NCI-H526 (cell line): ENCODE measurements around the gene IQCK.

ENCODE experiments used
- DNase-seq, 2 experiments: peaks; one replicate each; lab custom pipeline; 2025; lab: John Stamatoyannopoulos, UW

The IQCK gene

GRCh38 chr16:19860166-19861041, 142.3 kb downstream of the IQCK start:
- DNase-seq, result peak; percentile 42 to 60

- DNase-seq, result no peak
Observed at GRCh38 chr16:19861133-19861532, 143.1 kb downstream of the IQCK start.

- DNase-seq, result peak in 1 of 2 experiments; percentile 72
Observed at GRCh38 chr16:19861811-19862327, 143.8 kb downstream of the IQCK start.

GRCh38 chr16:19863990-19864389, 145.9 kb downstream of the IQCK start:
- no peak for DNase-seq

DNA sequence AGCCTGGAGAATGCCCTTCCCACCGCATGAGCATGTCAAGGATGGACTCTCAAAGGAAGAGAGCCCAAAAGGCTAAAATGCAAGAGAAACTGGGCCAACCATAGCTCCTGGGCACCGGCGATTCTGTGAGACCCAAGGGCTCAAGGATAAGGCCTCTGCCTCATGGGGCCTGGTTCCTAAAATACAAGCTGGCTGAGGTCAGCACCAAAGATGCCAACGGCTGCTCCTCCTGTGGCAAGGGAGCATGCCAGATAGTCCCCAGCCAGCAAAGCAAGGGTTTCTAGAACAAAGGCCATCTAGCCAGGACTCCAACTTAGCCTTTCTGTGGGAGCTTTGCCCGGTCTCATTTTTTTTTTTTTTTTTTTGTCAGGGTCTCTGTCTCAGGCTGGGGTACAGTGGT, 146.5 kb downstream of the IQCK start:
- DNase-seq, result no peak

GRCh38 chr16:19868421-19868820, 150.3 kb downstream of the IQCK start:
- no peak for DNase-seq

GRCh38 chr16:19871721-19872120, 153.7 kb downstream of the IQCK start:
- DNase-seq, result no peak

GRCh38 chr16:19872179-19872863, 154.2 kb downstream of the IQCK start:
- DNase-seq, result no peak

DNA sequence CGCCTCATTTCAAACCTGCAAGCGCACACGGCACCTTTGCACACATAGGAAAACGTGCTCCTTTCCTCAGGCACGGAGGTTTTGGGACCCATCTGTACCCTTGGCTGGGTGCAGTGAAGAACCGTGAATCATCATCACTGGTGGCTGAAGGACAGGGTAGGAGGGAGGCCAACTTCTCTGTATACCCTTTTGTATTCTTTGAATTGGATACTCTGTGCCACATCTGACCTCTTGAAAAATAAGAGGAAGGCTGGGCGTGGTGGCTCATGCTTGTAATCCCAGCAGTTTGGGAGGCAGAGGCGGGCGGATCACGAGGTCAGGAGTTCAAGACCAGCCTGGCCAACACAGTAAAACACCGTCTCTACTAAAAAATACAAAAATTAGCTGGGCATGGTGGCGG, 154.9 kb downstream of the IQCK start:
- DNase-seq, result no peak

DNA sequence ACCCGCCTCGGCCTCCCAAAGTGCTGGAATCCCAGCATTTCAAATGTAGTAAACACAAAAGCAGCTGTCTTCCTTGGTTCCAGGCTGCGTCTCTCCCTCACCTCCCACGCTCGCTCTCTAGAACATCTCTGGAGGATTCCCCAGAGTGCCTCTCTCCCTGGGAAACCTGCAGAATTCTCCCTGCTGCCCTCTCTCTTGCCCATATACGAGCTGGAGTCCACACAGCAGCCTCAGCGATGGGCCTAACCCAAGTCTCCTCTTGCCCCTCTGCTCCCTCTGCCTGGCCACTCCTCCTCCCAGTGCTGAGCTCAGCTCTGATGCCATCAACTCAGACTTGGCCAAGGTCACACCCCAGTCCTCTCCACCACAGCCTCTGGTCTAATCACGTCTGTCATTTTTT, 156.0 kb downstream of the IQCK start:
- DNase-seq, result no peak

- no peak for DNase-seq
Observed at GRCh38 chr16:19874851-19875546, 156.9 kb downstream of the IQCK start.

DNA sequence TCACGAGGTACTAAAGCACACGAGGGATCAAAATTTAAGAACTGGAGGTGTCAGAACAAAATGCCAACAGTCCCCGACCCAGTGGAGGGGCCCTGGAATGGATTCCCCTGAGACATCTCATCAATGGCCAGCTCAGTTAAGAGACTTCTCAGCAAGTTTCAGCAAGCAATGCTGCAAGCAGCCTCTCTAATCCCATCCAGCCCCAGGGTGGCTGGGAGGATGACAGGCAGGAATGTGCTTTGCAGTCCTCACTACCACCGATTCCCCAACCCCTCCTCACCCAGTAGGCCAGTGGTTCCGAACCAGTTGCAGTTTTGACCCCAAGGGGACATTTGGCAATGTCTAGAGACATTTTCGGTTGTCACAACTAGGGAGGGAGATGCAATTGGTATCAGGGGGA, 157.8 kb downstream of the IQCK start:
- no peak for DNase-seq

GRCh38 chr16:19876501-19877059, 158.5 kb downstream of the IQCK start:
- DNase-seq, result no peak

GRCh38 chr16:19878757-19879156, 160.7 kb downstream of the IQCK start:
- no peak for DNase-seq

GRCh38 chr16:19879241-19879792, 161.2 kb downstream of the IQCK start:
- DNase-seq, result peak; percentile 61 to 71

- DNase-seq, result no peak
Observed at GRCh38 chr16:19881028-19881427, 163.0 kb downstream of the IQCK start.

DNA sequence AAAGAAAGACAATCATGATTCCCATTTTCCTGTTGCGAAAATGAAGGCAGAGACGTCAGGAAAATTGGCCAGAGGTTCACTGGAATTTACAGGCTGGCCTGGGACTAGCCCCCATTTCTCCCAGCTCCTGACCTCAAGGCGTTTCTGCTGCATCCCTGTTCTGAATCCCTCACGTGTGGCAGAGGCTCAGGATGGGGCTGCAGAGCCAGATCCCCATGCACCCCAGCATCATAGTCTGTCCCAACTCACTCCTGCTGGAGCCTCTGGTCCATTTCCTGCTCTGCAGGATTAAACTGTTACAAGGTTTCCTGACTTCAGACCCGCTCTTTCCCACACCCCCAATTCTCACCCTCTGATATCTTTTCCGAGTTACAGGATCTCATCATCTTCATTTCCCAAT, 163.7 kb downstream of the IQCK start:
- DNase-seq, result no peak

DNA sequence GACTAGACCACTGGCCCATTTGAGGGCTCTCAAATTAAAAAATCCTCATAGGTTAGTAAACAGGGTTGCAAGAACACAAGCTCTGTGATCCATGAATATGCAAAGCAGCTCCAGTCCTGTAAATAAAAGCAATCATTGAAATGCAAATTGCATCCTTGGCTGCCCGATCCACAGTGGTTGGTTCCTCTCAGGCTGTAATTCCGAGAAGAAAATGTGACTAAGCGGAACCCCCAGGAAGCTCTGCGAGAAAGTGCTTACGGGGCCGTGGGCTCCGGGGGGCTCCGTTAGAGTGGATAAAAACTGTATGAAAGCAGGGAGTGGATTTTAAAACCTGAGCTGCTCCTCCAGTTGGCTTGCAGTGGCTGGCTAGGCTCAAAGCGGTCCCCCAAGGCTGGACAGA, 164.1 kb downstream of the IQCK start:
- peak; percentile 85 to 90 for DNase-seq

DNA sequence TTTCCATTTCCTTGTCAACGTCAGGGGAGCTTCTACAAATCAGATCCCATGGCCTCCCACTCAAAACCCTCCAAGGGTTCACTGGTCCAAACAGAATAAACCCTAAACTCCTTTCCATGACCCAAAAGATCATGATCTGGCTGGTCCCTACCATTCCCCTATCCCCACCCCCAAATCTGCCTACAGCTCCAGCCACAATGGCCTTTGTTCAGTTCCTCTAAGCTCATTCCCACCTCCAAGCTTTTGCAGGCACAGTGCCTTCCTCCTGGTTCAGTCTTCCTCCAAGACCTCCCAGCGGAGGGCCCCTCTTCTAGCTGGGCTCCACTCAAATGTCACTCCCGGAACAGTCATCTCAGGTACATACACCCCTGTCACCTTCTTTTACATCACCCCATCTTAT, 164.6 kb downstream of the IQCK start:
- no peak for DNase-seq

GRCh38 chr16:19883296-19883965, 165.4 kb downstream of the IQCK start:
- DNase-seq, result peak; percentile 90 to 93

DNA sequence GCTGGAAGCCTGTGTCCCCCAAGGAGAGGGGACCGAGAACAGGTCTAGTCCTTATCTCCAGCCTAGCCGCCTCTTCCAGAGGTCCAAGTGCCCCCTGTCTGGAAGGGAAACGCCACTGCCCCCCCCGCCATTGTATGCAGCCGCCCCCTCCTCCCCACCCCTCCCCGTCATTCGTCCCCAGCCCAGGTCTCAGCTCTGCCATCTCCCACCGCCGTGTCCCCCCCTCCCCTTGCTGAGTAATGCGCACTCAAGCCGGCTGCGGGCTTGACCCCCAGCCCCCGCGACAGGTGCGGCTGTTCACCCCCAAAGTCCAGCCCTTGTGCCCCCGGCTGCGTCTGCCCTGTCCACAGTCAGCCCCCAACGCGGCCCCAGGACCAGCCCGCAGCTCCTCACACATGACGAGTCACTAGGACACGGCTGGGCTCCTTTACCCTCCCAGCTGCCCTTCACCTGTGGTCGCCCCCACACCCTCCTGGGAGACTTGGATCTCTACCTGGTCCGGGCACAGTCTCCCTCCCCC, 166.0 kb downstream of the IQCK start:
- DNase-seq, result peak in 1 of 2 experiments; percentile 49
